HG02852 (cell line): Measurements from ENCODE around the gene DLG2.
A peak's percentile ranks its signal among the peaks of the same experiment; 100 is the strongest.

ENCODE experiments used
- ATAC-seq: cut with Tn5 transposase; IDR thresholded peaks from one replicate; pipeline ENCODE4 v1.9.1; 2021; ENCODE audit warnings: mild to moderate bottlenecking, moderate library complexity; ENCODE audit not compliant: unreplicated experiment

DLG2 gene

DNA sequence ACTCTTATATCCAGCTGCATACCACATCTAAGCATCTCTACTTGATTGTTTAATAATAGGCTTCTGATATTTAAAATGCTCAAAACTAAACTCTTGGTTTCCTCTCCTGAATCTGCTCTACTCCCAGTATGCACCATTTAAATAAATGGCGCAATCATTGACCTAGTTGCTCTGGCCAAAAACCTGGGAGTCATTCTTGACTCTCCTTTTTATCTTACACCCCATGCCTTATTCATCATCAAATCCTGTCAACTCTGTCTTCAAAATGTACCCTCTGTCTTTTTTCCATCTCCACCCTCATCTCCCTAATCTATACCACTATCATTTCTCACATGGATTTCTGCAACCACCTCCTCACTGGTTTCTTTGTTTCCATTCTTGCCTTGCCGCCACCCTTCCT is 1941.4 kb downstream of the DLG2 start:
- no peak for ATAC-seq

- ATAC-seq = no peak
These were observed 1943.1 kb downstream of the DLG2 start for GRCh38 chr11:83684071-83684470.

- peak; percentile 91 for ATAC-seq
These were observed 1944.6 kb downstream of the DLG2 start for GRCh38 chr11:83682611-83682973.

GRCh38 chr11:83681906-83682610 is 1945.1 kb downstream of the DLG2 start:
- no peak for ATAC-seq

GRCh38 chr11:83681031-83681781 is 1945.9 kb downstream of the DLG2 start:
- peak; percentile 58 for ATAC-seq

GRCh38 chr11:83680321-83680720 is 1946.8 kb downstream of the DLG2 start:
- ATAC-seq = no peak

DNA sequence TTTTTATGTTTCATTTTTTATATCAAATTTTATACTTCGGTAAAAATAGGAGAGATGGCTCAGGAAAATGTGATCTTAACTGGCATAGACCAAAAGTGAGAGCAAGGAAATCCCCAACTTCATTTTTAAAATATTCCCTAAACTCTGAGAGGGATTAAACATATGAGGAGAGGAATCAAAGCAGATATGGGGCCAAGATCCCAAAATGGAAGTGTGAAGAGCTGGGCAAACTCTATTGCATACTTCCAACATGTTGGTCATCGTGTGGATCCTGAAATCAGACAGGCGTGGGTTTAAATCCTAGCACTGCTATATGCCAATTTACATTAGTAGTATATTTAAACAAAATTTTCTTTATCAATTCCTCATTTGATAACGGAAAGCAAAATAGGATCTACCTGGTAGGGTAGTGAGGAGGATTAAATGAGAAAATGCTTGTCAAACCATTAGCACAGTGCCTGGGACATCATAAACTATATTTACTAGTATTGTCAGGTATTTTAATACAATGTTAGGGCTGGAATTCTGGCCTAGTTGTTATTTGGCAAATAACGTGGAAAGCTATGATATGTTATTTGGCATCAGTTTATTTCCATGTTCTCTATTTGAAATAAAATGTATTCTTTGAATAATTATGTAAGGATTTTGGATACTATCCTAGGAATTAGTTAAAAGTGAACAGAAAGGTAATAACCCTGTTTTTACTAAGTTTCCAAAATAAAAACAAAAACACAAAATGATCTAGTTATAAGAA is 1948.1 kb downstream of the DLG2 start:
- no peak for ATAC-seq

DNA sequence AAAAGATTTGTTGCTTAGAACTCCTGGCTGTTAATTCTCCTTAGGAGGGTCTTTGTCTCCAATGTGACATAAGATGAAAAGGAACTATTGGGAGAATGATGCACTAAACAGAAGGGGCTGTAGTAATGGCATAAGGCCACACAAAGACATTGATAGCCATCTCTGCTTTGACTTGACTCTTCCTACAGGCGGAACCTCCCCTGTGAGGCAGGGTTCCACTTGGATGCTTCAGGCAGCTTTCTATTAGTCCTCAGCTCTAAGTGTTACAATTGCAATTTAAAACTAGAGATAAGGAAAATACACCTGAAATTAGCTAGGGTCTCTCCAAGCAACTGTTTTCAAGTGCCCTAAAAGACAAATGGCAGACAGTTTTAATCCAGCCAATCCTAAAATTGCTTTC is 1949.4 kb downstream of the DLG2 start:
- ATAC-seq = no peak

DNA sequence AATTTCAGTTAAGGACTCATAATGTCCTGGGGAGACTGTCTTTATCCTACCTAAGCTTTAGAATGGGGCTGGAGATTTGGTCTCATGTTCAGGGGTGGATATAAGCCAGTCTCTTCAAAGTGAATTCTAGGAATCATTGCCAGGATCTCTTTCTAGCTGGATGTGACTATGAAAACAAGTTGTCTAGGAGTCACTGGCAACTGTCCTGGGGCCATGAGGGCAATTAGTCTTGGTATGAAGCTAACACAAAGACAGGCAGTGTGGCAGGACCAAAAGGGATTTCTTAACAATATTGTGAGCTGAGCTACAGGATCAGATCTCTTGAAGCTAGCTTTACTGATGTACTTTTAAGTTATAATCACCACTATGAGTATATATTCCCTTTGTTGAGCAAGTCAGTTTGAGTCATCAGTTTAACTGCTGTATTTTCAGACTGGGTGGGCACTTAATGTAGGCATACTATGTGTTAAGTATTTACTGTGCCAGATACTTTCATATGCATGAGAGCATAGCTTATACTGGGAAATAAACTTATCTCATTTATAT is 1951.0 kb downstream of the DLG2 start:
- no peak for ATAC-seq

GRCh38 chr11:83674102-83674896 is 1952.8 kb downstream of the DLG2 start:
- no peak for ATAC-seq

- no peak for ATAC-seq
These were observed 1955.9 kb downstream of the DLG2 start for GRCh38 chr11:83671289-83671688.

- no peak for ATAC-seq
These were observed 1961.0 kb downstream of the DLG2 start for GRCh38 chr11:83666149-83666548.

DNA sequence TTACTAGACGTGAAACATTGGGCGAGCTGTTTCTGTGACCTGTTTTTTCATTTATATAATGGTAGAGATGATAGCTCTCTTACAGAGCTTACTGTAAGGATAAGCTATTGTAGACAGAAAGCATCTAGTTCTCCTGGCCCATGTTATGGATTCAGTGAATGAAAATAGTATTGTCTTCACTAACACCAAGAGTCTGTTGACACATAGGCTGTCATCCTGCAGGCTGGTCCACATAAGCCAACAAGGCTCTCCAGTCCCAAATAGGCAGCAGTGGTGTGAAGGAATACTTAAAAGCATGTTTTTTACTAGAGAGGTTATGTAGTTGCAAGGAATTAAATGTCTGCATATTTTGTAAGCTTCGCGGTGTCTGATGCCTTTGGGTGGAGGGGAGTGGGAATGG is 1963.2 kb downstream of the DLG2 start:
- no peak for ATAC-seq

GRCh38 chr11:83663446-83663845 is 1963.7 kb downstream of the DLG2 start:
- no peak for ATAC-seq

GRCh38 chr11:83662494-83662893 is 1964.7 kb downstream of the DLG2 start:
- ATAC-seq = no peak

- ATAC-seq = no peak
These were observed 1965.4 kb downstream of the DLG2 start for GRCh38 chr11:83661491-83662350.

DNA sequence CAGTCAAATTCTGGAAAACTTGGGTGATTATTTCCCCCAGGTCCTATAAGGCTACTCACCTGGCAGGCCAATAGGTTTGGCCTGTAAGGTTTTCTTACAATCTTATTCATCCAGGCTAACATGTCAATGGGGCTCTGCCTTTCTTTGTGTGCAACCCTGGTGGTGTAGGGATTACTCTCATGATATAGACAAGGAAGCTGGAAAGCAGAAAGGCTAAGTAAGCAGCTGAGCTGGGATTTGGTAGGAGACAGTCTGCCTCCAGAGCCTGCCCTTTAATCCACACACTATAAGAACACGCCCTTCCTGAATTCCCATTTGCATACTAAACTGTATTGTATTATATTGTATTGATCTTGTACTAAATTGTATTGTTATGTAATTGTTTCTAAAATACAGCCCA is 1967.7 kb downstream of the DLG2 start:
- no peak for ATAC-seq

GRCh38 chr11:83656796-83657330 is 1970.3 kb downstream of the DLG2 start:
- ATAC-seq = no peak

- ATAC-seq = no peak
These were observed 1971.2 kb downstream of the DLG2 start for GRCh38 chr11:83655976-83656375.

- no peak for ATAC-seq
These were observed 1977.7 kb downstream of the DLG2 start for GRCh38 chr11:83649528-83649855.
